NCI-H2029 treated with DMSO at 0.1 percent for 48 hours (cell line): ENCODE results near the gene CACNA1A.
"Not testable (repeated sequence)": the region's sequence is repeated elsewhere in the genome, so short reads cannot be mapped to it uniquely, and the experiment has no call there.

Experiments
- DNase-seq: peaks from one replicate; lab custom pipeline; 2025; lab: John Stamatoyannopoulos, UW

The CACNA1A gene

DNA sequence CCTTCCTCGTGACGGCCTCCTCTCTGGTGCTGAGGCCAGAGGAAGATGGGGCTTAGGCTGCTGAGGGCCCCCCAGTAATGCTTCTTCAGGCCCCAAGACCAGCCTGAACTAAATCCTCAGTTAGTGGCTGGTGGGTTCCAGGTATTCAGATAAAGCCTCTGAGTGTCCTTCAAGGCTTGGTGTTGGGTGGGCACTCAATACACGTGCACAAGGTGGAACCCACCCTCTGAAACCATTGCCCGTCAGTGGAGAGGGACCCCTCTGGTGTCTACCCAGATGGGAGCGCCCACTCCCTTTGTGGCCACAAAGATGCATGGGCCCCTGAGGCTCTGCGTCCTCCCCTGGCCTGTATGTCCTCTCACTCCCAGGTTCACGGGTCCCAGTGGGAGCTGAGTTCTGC is 277.0 kb downstream of the CACNA1A start:
- no peak for DNase-seq

DNA sequence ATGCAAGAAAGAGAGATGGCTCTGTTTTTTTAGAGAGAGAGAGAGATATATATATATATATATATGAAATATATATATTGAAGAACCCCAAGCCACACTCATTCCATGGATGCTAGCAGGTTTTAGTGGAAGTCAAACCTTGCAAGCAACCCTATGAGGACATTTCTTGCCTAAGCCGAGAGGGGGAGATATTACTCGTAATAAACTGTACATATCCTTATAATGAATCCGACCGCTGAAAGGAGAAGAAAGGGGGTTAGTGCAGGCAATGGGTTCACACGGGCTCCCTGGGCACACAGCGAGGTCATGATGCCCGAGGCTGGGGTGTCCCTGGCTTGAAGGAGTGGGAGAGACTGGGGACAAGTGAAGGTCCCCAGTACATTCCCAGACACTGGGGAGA is 277.7 kb downstream of the CACNA1A start:
- DNase-seq, result no peak

DNA sequence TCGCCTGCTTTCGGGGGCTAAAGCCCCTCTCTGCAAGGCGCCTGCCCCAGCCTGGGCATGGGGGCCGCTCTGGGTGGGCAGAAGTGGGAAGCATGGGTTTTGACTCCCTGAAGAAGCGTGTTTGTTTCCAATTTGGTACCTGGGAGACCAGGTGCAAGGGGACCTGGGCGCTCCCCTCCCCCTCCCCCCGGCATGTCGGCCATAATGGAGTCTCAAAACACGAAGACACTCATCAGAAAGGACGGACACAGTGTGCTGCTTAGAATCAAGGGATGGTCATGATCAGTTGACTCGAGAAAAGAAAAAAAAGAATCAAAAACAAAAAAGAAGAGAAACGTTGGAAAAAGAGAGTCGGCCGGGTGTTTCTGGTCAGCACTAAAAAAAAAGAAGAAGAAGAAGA is 279.3 kb downstream of the CACNA1A start:
- DNase-seq, result no peak

DNA sequence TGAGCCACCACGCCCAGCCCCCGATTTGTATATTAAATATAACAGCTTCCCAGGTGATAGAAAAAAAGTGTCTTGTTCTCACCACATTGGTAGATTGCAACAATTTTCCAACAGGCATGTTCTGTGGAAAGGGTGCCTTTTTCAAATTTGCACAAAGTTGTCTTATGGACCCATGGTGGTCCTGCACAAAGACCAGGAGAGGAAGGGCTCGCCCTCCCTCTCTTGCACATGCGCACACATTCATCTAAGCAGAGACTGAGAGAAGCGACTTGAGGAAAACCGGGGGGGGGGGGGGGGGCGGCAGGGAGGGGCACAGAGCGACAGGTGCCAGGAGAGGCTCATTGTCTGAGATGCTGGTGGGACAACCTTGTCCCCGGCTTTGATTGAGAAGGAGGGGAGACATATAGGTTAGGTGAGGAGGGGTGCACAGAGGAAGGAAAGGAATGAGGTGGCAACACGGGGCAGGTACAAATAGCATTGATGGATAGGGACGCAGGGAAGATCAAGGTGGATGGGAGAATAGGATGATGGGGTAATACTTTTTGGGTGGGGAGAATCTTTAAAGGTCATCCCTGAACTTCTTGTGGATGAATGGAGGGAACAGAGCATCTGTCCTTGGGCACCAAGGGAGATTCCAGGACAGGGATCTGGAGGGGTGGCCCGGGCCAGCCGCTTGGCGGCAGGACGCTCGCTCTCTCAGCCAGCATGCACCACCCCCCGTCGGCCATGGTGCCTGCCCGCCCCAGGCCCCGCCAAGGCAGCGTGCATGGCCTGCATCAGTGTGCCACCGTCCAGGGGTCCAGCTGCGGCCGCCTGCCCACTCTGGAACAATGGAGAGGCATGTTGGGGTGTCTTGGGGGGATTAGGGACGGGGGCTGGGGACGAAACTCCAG is 280.1 kb downstream of the CACNA1A start:
- DNase-seq, result no peak

DNA sequence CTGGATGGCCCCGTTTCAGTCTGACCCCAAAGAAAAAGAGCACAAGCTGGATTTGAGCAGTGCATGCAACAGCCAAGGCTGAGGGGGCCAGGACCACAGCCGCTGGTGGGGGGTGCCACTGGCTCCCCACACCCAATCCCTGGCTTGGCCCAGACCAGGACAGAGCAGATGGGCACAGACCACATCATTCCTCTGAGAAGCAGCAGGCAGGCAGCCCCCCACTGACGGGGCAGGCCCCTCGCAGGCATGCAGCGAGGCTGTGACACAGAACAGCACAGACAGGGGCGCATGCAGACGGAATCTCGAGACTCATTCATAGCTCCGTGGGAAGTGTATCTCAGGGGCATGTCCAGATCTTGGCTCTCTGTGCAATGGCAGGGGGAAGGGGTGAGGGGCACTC is 281.2 kb downstream of the CACNA1A start:
- DNase-seq, result no peak

GRCh38 chr19:13220847-13221246 is 285.4 kb downstream of the CACNA1A start:
- DNase-seq, result no peak

DNA sequence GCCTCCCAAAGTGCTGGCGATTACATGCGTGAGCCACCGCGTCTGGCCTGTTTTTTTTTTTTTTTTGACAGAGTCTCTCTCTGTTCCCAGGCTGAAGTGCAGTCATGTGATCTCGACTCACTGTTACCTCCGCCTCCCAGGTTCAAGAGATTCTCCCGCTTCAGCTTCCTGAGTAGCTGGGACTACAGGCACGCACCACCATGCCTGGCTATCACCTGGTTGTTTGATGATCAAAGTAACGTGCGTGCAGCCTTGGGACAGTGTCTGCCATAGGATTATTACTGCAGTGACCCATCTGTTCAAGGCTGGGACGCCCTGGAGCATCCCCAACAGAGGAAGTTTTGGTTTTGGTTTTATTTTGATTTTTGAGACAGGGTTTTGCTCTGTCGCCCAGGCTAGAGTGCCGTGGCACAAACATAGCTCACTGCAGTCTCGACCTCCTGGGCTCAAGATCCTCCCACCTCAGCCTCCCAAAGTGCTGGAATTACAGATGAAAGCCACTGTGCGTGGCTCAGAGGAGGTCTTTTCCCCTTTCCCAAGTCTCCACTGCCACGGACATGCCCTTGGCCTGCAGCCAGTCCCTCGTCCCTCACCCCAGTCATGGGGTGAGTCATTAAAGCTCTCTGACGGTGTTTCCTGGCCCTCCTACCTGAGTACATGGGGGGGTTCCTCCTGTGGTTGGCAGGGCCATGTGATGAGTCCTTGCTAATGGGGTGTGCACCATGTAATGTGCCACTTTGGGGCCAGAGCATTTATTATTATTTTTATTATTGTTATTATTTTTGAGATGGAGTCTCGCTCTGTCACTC is 290.5 kb downstream of the CACNA1A start:
- no peak for DNase-seq

GRCh38 chr19:13214036-13214730 is 292.1 kb downstream of the CACNA1A start:
- no peak for DNase-seq

GRCh38 chr19:13212759-13213330 is 293.4 kb downstream of the CACNA1A start:
- no peak for DNase-seq

DNA sequence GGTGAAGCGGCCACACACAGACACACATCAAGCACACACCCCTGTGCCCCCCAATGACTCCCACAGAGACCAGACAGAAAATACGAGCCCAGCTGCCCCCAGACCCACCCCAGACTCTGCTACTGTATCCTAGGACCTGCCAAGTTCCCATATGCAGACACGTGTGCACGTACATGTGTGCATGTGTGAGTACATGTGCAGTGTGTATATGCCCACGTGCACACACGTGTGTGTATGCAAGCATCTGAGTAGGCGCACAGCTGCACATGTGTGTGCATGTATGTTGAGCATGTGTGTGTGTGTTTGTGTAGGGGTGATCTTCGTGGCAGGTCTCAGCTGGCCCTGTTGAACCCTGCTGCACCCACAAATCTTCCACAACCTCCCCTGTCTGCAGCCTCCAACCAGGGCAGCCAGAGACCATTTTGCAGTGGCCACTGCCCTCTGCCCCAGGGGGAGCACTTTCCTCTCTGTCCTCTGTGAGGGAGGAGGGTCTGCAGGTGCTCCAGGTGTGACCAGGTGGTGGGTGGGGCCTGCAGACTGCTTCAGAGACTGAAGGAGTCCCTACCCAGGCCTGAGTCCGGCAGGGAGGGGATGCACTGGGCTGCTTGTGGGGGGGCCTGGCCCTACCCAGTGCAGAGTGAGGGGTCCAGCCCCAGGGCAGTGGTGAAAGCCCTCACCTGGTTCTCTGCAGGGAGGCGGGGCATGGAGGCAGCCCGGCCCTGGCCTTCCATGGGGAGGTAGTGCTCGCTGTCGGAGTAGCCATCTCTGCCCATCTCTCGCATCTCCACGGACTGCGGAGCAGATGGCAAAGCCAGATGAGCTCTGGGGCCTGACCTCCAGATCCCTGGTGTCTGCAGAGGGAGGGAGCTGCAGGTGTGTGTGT is 294.6 kb downstream of the CACNA1A start:
- DNase-seq, result no peak

DNA sequence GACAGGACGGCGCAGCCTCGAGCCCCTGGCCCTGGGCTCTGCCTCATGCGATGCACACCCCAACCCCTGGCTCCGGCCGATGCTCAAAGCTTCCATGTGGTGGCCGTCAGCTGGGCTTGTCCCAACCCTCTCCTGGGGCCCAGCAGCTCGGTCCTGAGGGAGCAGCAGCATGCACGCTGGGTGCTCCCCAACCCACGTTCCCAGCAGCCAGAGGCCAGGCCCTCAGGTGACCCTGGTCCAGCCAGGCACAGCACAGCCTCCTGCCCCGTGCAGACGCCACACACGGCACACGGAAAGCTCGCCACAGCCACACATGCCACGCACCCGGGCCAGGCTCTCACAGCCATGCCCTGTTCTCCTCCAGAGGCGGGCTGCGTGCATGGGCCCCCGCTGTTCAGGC is 295.3 kb downstream of the CACNA1A start:
- no peak for DNase-seq

GRCh38 chr19:13210339-13210775 is 295.9 kb downstream of the CACNA1A start:
- no peak for DNase-seq

DNA sequence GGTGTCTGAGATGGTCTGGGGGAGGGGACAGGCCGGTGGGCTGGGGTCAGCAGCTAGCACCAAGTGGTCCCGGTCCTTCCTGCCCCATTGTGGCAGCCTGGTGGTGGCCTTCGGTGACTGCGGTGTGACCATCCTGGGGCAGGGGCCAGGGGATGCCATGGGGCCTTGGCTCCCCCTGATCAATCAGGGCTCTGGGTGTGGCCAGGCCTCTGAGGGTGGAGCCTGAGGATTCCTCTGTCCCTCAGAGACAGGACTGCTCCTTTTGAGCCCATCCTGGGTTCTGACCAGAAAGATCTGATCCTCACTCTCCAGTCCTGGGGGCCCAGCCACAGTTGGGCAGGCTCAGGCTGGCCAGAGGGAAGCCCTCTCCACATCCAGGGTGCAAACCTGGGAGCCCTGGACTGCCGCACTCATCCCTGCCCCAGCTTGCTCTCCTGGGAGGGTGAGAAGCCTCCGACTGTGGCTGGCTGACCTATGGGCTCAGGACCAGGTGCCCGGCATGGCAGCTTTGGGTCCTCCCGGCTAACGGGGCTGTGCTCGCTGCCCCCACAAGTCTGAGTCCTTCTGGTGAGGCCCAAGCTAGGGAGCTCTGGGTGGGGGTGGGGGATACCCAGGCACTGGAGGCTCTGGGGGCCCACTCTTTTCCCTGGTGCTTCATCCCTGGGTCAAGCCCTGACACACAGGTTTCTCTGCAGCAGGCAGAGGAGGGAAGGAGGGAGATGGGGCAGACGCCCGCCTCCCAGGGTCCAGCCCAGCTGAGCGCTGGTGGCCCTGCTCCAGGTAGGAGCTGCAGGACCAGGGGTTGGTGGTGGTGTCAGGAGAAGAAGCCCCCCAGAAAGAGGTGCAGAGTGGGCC is 296.6 kb downstream of the CACNA1A start:
- DNase-seq, result no peak

DNA sequence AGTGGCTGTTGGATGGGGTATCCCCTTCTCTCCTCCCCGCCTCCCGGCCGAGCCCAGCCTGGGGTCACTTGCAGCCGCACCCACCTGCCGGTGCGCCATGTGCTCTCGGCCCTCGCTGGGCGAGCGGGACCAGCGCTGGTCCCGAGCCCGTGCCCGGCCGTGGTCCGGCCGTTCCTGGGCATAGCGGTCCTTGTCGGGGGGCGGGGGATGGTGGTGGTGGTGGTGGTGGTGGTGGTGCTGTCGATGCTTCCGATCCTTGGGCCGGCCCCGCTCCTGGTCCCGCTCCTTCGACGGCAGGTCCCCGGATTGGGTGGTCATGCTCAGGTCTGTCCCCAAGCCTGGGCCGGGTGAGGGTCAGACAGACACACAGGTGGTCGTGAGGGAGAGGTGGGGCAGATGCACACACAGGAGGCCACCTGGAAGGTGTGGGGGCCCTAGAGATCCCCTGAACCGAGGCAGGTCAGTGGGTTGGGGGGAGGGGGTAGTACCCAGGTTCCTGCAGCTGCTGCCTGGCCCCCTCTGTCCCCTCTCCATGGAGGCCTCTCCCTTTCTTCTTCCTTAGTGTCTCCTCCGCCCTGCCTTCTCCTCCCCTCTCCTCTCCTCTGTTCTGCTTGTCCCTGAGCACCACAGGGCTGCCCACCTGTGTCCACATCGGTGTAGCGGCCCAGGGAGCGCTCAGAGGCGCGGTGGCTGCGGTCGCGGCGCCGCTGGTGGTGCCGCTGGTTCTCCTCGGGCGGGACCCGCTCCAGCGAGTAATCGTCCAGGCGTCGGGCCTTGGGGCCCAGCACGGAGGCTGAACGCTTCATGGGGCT is 297.4 kb downstream of the CACNA1A start:
- DNase-seq, result no peak

DNA sequence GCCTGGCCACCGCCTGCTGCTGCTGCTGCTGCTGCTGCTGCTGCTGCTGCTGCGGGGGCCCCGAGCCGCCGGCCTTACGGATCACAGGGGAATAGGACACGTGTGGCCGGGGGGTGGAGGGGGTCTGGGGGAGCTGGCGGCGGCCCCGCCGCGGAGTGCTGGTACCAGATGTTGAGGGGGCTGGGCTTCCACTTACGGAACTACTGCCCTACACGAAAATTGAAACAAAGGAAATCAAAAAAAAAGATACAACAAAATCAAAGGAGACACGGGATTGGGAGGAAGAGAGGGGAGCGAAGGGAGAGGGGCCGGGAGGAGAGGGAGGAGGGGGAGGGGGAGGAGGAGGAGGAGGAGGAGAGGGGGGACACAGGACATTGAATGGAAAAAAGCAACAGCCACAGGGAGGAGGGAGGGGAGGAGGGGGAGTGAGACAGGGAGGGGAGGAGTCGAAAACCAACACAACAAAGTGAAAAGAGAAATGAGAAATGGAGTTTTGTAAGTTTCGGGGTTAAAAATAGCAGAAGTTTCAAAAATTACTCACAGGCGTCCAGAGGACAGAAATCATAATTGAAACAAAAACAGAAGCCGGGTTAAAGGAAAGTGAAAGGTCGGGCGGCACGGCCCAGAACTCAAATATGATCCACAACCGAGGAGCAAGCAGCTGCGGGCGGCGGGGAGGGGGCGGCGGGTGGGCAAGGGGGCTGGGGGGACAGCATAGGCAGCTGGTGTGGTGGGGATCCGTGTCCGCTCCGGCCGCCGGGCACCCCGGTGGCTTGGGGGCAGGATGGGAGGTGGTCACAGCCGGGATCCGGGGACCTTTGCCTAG is 298.2 kb downstream of the CACNA1A start:
- DNase-seq, result no peak

- DNase-seq, result no peak
These were observed 298.9 kb downstream of the CACNA1A start for GRCh38 chr19:13207237-13207845.

- DNase-seq, result no peak
These were observed 299.7 kb downstream of the CACNA1A start for GRCh38 chr19:13206587-13206986.

GRCh38 chr19:13202112-13202511 is 304.2 kb downstream of the CACNA1A start:
- not testable (repeated sequence) for DNase-seq
